Suprapubic skin (tissue), 4 donors: ENCODE results near the gene ZNF771. TPM values are rescaled to one million over a fixed set of nuclear protein-coding genes. Genes with fewer than 3 reads are reported as not detected.

Source experiments
- DNase-seq, 2 donors: peaks; one replicate each; pipeline ENCODE4 v3.0.0-alpha.2; 2019; ENCODE audit warnings: low spot score in 2 of 2
- H3K27ac ChIP-seq: fragments of 200-600 bp; sonication (generic); one replicate; pipeline ENCODE4 v1.5.1; 2019
- H3K27me3 ChIP-seq: fragments of 200-600 bp; sonication (generic); one replicate; pipeline ENCODE4 v1.5.1; 2019
- H3K36me3 ChIP-seq: fragments of 200-600 bp; sonication (generic); one replicate; pipeline ENCODE4 v1.5.1; 2019
- H3K4me1 ChIP-seq: fragments of 200-600 bp; sonication (generic); one replicate; pipeline ENCODE4 v1.5.1; 2019
- H3K4me3 ChIP-seq: fragments of 200-600 bp; sonication (generic); one replicate; pipeline ENCODE4 v1.5.1; 2019; ENCODE audit warnings: mild to moderate bottlenecking
- H3K9me3 ChIP-seq: fragments of 200-600 bp; sonication (generic); one replicate; pipeline ENCODE4 v1.5.1; 2019
- EP300 ChIP-seq: sonication (generic); formaldehyde crosslinking; IDR thresholded peaks from one replicate; pipeline ENCODE4 v1.6.1; 2017; ENCODE audit warnings: antibody characterized with exemption
- POLR2A ChIP-seq, 2 donors: fragments of 450-650 bp; IDR thresholded peaks; one replicate each; pipeline ENCODE4 v1.6.1; 2017; ENCODE audit warnings: antibody characterized with exemption in 2 of 2, mild to moderate bottlenecking in 2 of 2, moderate library complexity in 2 of 2
- POLR2AphosphoS5 ChIP-seq, 3 donors: sonication (generic); formaldehyde crosslinking; IDR thresholded peaks; one replicate each; pipeline ENCODE4 v1.6.1; 2017; ENCODE audit warnings: antibody characterized with exemption in 3 of 3
- WGBS: methylation state at CpG from one replicate; pipeline ENCODE4 v1.1.5; 2018; 5-methylcytosine and 5-hydroxymethylcytosine counted together
- total RNA-seq, 4 donors: library from RNA; depleted of rRNA; stranded (reverse); fragments of >200 nt; gene quantifications; one replicate each; pipeline ENCODE4 v1.1.0, GENCODE V29; 2016
- TF ChIP-seq, protein P1 (sequence below), 2 donors: fragments of 200-600 bp in 1 of 2; fragments of 450-650 bp in 1 of 2; sonication (generic) in 1 of 2; IDR thresholded peaks; one replicate each; pipeline ENCODE4 v1.5.1; 2016 to 2019; ENCODE audit warnings: antibody characterized with exemption in 2 of 2, mild to moderate bottlenecking in 1 of 2, moderate library complexity in 1 of 2

The ZNF771 gene
- total RNA-seq, 4 donors from 2014 or later, result 4.9 to 14.3 (median 7.3) TPM

DNA sequence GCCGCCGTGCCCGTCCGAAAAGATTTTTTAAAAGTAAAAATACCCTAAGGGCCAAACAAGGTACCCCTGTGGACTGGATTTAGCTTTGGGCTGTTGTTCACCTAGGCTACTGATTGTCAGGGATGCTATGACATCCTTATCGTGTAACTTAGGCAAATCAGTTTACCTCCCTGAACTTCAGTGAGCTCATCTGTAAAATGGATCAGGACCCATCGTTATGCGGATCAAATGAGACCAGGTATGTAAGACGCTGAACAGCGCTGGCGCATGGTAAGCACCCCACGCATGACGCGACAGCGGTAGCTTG is 658 bp upstream of the ZNF771 start:
- DNase-seq, result no peak
- TF ChIP-seq POLR2A (IDR thresholded peaks at IDR 0.05) (no peak), POLR2AphosphoS5 (IDR thresholded peaks at IDR 0.05) (no peak), EP300 (no peak)
- TF ChIP-seq, protein P1, sequence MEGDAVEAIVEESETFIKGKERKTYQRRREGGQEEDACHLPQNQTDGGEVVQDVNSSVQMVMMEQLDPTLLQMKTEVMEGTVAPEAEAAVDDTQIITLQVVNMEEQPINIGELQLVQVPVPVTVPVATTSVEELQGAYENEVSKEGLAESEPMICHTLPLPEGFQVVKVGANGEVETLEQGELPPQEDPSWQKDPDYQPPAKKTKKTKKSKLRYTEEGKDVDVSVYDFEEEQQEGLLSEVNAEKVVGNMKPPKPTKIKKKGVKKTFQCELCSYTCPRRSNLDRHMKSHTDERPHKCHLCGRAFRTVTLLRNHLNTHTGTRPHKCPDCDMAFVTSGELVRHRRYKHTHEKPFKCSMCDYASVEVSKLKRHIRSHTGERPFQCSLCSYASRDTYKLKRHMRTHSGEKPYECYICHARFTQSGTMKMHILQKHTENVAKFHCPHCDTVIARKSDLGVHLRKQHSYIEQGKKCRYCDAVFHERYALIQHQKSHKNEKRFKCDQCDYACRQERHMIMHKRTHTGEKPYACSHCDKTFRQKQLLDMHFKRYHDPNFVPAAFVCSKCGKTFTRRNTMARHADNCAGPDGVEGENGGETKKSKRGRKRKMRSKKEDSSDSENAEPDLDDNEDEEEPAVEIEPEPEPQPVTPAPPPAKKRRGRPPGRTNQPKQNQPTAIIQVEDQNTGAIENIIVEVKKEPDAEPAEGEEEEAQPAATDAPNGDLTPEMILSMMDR (IDR thresholded peaks at IDR 0.05), result no peak
- H3K9me3 ChIP-seq, result no peaks in the 10 kb centered on the region
- H3K27me3 ChIP-seq, result no peaks in the 10 kb centered on the region
- H3K36me3 ChIP-seq, result no peaks in the 10 kb centered on the region
- H3K4me3 ChIP-seq, result peak overlapping the region; percentile 74
- WGBS, result 18% methylated on average over 12 of the region's 14 CpGs
- peaks cover 32% of the 10 kb centered on the region for H3K4me1 ChIP-seq
- peak overlapping the region; percentile 90 for H3K27ac ChIP-seq

DNA sequence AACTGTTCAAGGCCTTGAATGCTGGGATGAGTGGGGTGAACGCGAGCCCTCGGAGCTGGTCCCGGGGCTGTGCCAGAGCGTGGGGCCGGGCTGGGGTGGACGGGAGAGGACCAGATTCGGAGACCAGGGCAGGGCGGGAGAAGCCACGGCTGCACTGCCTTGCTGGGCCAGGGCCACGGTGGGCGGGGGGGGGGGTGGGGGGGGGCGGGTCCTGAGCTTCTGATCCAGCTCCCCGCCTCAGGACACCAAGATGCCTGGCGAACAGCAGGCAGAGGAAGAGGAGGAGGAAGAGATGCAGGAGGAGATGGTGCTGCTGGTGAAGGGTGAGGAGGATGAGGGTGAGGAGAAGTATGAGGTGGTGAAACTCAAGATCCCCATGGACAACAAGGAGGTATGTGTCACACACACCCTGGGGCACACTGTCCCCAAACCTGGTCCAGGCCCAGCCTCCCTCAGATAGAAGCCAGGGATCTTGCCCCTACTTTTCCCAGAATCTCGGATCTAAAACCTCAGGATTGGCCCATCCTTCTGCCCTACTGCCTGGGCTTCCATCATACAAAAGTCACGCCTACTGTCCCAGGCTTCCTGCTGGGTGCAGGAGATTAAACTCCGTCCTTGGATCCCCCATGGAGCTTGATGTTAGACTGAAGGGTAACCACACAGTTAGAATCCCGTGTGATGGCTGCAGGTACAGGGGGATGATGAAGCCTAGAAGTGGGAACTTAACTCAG is 563 bp downstream of the ZNF771 start:
- H3K4me3 ChIP-seq, result peak overlapping the region; percentile 74
- no peaks in the 10 kb centered on the region for H3K9me3 ChIP-seq
- WGBS, result 22% methylated on average over 9 of the region's 19 CpGs
- H3K27ac ChIP-seq, result peak overlapping the region; percentile 90
- no peaks in the 10 kb centered on the region for H3K27me3 ChIP-seq
- DNase-seq, result no peak
- no peaks in the 10 kb centered on the region for H3K36me3 ChIP-seq
- TF ChIP-seq EP300 (no peak), POLR2A (IDR thresholded peaks at IDR 0.05) (no peak), POLR2AphosphoS5 (IDR thresholded peaks at IDR 0.05) (no peak)
- TF ChIP-seq, protein P1 (IDR thresholded peaks at IDR 0.05), result no peak
- peaks cover 32% of the 10 kb centered on the region for H3K4me1 ChIP-seq

DNA sequence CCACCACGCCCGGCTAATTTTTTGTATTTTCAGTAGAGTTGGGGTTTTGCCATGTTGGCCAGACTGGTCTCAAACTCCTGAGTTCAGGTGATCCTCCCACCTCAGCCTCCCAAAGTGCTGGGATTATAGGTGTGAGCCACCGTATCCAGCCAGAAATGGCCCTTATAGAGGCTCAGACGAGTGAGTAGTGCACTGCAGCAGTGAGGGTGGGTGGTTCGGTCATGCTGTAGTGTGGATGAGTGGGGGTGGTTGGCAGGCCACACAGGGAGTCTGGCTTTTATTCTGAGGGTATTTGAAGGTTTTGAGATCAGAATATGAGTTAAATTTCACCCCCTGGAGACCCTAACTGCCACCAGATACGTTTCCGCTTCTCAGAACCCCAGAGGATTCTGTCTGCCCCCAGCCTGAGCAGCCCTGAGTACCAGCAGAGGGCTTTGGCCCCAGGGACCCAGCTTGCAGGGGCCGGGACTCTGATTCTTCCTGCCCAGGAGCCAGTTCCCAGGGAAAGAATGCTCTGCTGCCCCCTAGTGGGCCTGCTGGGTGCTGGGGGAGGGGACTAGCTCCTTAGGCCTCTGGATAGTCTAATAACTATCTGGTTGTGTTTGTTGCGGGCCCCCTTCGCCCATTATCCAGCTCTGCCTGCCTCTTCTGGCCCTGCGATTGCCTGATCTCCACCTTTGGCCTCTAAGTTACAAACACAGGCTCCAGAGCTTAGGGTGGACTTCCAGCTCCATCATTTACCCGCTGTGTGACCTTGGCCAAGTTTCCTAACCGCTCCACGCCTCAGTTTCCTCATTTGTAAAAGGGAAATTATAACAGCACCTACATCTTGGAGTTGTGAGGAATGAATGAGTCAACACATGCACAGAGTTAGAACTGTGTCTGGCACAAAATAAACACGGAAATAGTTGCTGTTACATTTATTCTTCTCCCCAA is 2.0 kb downstream of the ZNF771 start:
- TF ChIP-seq EP300 (no peak), POLR2AphosphoS5 (IDR thresholded peaks at IDR 0.05) (peak in 1 of 3 donors; percentile 31)
- TF ChIP-seq, protein P1 (IDR thresholded peaks at IDR 0.05), result peak; percentile 84 to 93
- Histone ChIP-seq H3K27ac (no peak overlapping the region), H3K36me3 (no peaks in the 10 kb centered on the region), H3K27me3 (no peaks in the 10 kb centered on the region), H3K4me3 (no peak overlapping the region), H3K4me1 (peaks cover 32% of the 10 kb centered on the region), H3K9me3 (no peaks in the 10 kb centered on the region)
- 45% methylated on average over 14 of the region's 15 CpGs for WGBS
- peak; percentile 94 for DNase-seq

DNA sequence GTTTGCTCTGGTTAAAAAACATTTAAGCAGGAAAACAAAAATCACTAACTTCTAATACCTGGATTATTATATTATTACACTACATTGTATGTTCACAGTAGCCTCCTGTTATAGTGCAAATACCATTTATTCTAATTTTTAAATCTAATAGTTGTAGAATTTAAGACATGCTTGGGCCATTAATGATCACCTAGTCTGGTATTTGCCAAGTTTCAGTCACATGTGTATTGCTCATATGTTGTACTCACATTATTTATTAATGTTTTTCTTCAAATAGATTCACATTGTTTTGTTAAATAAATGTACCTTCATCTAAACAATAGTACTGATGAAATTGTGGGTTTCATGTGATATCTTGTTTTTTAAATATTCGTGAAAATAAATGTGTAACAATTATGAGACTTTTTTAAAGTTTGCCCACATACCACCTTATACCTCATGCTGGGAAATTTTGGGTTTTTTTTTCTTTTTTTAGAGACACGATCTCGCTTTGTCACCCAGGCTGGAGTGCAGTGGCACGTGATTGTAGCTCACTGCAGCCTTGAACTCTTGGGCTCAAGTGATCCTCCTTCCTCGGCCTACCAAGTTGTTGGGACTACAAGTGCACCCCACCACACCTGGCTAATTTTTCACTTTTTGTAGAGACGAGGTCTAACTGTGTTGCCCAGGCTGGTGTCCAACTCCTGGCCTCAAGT is 5.9 kb downstream of the ZNF771 start:
- no peaks in the 10 kb centered on the region for H3K27me3 ChIP-seq
- TF ChIP-seq EP300 (no peak), POLR2AphosphoS5 (IDR thresholded peaks at IDR 0.05) (no peak), POLR2A (IDR thresholded peaks at IDR 0.05) (no peak)
- TF ChIP-seq, protein P1 (IDR thresholded peaks at IDR 0.05), result no peak
- no peaks in the 10 kb centered on the region for H3K9me3 ChIP-seq
- H3K36me3 ChIP-seq, result no peaks in the 10 kb centered on the region
- no peak overlapping the region for H3K4me3 ChIP-seq
- 82% methylated on average over 6 of the region's 6 CpGs for WGBS
- no peak overlapping the region for H3K27ac ChIP-seq
- H3K4me1 ChIP-seq, result peaks cover 27% of the 10 kb centered on the region
- no peak for DNase-seq
